ENCODE results near the gene MIDN. TPM values are rescaled to one million over a fixed set of nuclear protein-coding genes. Genes with fewer than 3 reads are reported as not detected.

MIDN gene
- total and polyA plus RNA-seq, 2 donors (not counting 1 experiment from before 2014, with no cell fraction given) = 12.0 to 18.8 TPM

DNA sequence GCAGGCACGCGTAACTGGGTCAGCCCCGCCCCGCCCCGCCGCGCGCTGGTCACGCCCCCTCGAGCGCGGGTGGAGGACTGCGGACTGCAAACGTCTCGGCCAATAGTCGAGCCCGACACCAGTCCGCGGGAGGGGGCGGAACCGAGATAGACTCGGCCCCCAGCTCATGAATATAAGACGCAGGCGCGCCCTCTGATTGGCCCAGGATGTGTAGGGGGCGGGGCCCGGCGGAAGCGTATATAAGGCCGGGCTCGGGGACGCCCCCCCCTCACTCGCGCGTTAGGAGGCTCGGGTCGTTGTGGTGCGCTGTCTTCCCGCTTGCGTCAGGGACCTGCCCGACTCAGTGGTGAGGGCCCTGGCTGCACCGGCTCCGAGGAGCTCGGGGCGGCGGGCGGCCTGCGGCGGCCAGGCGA is 20.7 kb downstream of the MIDN start, which contains the start of gene CIRBP:
TSS of gene CIRBP (plus strand) at position 268 of the 413 bp plus-strand sequence. CDS start 1,602 bp downstream, outside the sequence.
- H3K9ac ChIP-seq (ENCODE audit: insufficient read depth, low read length) = peak within 1 kb of the TSS; percentile 92
- H3K79me2 ChIP-seq (ENCODE audit: control insufficient read depth, insufficient read depth, low read length) = peaks cover 48% of the 10 kb centered on the region
- peak within 1 kb of the TSS; percentile 69 to 89 (median 81) for H3K4me3 ChIP-seq (replicated peaks in 1 of 4; ENCODE audit: control extremely low read depth in 1 of 4, insufficient read depth in 1 of 4, low read depth in 3 of 4, low read length in 4 of 4)
- H2AFZ ChIP-seq (ENCODE audit: low read length) = no peak within 1 kb of the TSS
- peak; percentile 98 to 99 for DNase-seq (ENCODE audit: low read depth in 2 of 2)
- H3K4me1 ChIP-seq (ENCODE audit: control insufficient read depth, extremely low read depth, insufficient read depth, low read length) = peaks cover 44% of the 10 kb centered on the region
- peak within 1 kb of the TSS; percentile 98 for H3K27ac ChIP-seq (ENCODE audit: insufficient read depth, low read length)
- TF ChIP-seq, protein P1, sequence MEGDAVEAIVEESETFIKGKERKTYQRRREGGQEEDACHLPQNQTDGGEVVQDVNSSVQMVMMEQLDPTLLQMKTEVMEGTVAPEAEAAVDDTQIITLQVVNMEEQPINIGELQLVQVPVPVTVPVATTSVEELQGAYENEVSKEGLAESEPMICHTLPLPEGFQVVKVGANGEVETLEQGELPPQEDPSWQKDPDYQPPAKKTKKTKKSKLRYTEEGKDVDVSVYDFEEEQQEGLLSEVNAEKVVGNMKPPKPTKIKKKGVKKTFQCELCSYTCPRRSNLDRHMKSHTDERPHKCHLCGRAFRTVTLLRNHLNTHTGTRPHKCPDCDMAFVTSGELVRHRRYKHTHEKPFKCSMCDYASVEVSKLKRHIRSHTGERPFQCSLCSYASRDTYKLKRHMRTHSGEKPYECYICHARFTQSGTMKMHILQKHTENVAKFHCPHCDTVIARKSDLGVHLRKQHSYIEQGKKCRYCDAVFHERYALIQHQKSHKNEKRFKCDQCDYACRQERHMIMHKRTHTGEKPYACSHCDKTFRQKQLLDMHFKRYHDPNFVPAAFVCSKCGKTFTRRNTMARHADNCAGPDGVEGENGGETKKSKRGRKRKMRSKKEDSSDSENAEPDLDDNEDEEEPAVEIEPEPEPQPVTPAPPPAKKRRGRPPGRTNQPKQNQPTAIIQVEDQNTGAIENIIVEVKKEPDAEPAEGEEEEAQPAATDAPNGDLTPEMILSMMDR (conservative IDR thresholded peaks at IDR 0.05 in 1 of 2, IDR thresholded peaks at IDR 0.05 in 1 of 2; ENCODE audit: low read depth in 1 of 2, low read length in 2 of 2) = no peak
- H4K20me1 ChIP-seq (ENCODE audit: control insufficient read depth, extremely low read depth, insufficient read depth, low read length) = no peaks in the 10 kb centered on the region
- H3K4me2 ChIP-seq (ENCODE audit: extremely low read depth, insufficient read depth, low read length) = peak within 1 kb of the TSS; percentile 99
- peaks cover 25% of the 10 kb centered on the region for H3K36me3 ChIP-seq (ENCODE audit: control insufficient read depth, insufficient read depth, low read length)
- no peaks in the 10 kb centered on the region for H3K27me3 ChIP-seq (ENCODE audit: control insufficient read depth, insufficient read depth, low read length)
- H3K9me3 ChIP-seq (ENCODE audit: control insufficient read depth, insufficient read depth, low read depth, low read length) = no peaks in the 10 kb centered on the region

DNA sequence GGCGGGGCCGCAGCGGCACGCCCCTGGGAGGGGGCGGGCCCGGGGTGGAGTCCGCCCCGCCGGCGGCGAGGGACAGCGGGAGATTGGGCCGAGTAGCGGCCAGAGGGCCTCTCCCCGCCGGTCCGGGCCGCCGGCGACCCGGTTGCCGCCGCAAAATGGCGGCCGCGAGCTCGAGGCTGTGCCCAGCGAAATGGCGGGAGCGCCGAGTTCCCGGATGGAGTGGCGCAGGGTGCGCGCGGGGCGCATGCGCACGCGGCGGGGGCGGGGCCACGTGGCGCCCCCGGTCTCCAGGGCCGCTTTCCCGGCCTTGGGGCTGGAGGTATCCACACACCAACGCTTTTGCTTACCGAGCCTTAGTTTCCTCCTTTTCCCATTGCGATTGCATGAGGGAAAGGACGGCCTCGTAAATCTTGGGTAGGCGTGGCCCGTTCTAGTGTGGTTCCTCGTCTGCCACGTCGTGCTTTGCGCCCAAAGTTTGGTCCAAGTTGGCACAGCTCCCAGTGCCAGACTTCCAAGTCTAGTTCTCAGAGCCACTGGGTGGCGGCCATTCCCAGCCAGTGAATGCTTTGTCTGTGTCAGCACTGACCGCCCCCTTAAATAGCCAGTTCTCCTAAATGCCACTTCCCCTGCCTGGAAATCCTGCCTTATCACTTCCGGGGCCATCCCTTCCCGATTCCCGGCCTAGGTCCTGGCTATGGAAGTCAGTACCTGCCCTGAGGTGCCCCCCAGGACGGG is 21.3 kb downstream of the MIDN start:
- Histone ChIP-seq H2AFZ (ENCODE audit: low read length) (no peak overlapping the region), H3K9me3 (ENCODE audit: control insufficient read depth, insufficient read depth, low read depth, low read length) (no peaks in the 10 kb centered on the region), H3K4me3 (replicated peaks in 1 of 4; ENCODE audit: control extremely low read depth in 1 of 4, insufficient read depth in 1 of 4, low read depth in 3 of 4, low read length in 4 of 4) (peak overlapping the region; percentile 69 to 89 (median 81)), H3K27me3 (ENCODE audit: control insufficient read depth, insufficient read depth, low read length) (no peaks in the 10 kb centered on the region), H3K27ac (ENCODE audit: insufficient read depth, low read length) (peak overlapping the region; percentile 98), H3K4me1 (ENCODE audit: control insufficient read depth, extremely low read depth, insufficient read depth, low read length) (peaks cover 49% of the 10 kb centered on the region), H3K79me2 (ENCODE audit: control insufficient read depth, insufficient read depth, low read length) (peaks cover 53% of the 10 kb centered on the region), H3K9ac (ENCODE audit: insufficient read depth, low read length) (peak overlapping the region; percentile 92), H3K36me3 (ENCODE audit: control insufficient read depth, insufficient read depth, low read length) (peaks cover 31% of the 10 kb centered on the region), H4K20me1 (ENCODE audit: control insufficient read depth, extremely low read depth, insufficient read depth, low read length) (no peaks in the 10 kb centered on the region), H3K4me2 (ENCODE audit: extremely low read depth, insufficient read depth, low read length) (peak overlapping the region; percentile 99)
- DNase-seq (ENCODE audit: low read depth in 2 of 2) = peak; percentile 88 to 91
- no peak for TF ChIP-seq EZH2 (IDR thresholded peaks at IDR 0.05; ENCODE audit: low read length, missing control alignments)
- TF ChIP-seq, protein P1 (conservative IDR thresholded peaks at IDR 0.05 in 1 of 2, IDR thresholded peaks at IDR 0.05 in 1 of 2; ENCODE audit: low read depth in 1 of 2, low read length in 2 of 2) = peak in 1 of 2 donors; percentile 10

DNA sequence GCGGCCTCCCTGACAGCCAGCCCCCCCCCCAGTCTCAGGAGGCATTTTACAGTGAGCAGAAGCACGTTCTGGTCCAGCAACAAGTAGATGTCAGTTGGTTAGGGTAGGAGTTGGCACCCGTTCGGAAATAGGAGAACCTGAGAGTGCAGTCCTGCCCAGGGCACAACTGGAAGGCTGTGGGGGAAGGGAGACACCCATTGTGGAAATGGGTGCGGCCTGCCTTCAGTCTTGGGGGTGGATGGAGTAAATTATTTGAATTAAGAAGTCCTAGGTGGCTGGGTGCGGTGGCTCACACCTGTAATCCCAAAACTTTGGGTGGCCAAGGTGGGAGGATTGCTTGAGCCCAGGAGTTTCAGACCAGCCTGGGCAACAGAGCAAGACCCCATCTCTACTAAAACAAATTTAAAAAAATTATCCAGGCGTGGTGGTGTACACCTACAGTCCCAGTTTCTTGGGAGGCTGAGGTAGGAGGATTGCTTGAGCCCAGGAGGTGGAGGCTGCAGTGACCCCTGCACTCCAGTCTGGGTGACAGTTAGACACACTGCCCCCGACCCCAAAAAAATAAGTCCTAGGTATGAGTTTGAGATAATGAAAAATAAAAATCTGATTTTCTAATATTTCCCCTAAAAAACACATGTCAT is 21.9 kb downstream of the MIDN start:
- Histone ChIP-seq H2AFZ (ENCODE audit: low read length) (no peak overlapping the region), H3K79me2 (ENCODE audit: control insufficient read depth, insufficient read depth, low read length) (peaks cover 53% of the 10 kb centered on the region), H3K36me3 (ENCODE audit: control insufficient read depth, insufficient read depth, low read length) (peaks cover 35% of the 10 kb centered on the region), H4K20me1 (ENCODE audit: control insufficient read depth, extremely low read depth, insufficient read depth, low read length) (no peaks in the 10 kb centered on the region), H3K4me1 (ENCODE audit: control insufficient read depth, extremely low read depth, insufficient read depth, low read length) (peaks cover 46% of the 10 kb centered on the region), H3K27me3 (ENCODE audit: control insufficient read depth, insufficient read depth, low read length) (no peaks in the 10 kb centered on the region), H3K4me3 (replicated peaks in 1 of 4; ENCODE audit: control extremely low read depth in 1 of 4, insufficient read depth in 1 of 4, low read depth in 3 of 4, low read length in 4 of 4) (peak overlapping the region; percentile 69 to 89 (median 81)), H3K9ac (ENCODE audit: insufficient read depth, low read length) (peak overlapping the region; percentile 92), H3K9me3 (ENCODE audit: control insufficient read depth, insufficient read depth, low read depth, low read length) (no peaks in the 10 kb centered on the region), H3K27ac (ENCODE audit: insufficient read depth, low read length) (peak overlapping the region; percentile 98), H3K4me2 (ENCODE audit: extremely low read depth, insufficient read depth, low read length) (peak overlapping the region; percentile 99)
- no peak for DNase-seq (ENCODE audit: low read depth in 2 of 2)
- TF ChIP-seq EZH2 (IDR thresholded peaks at IDR 0.05; ENCODE audit: low read length, missing control alignments) = no peak
- TF ChIP-seq, protein P1 (conservative IDR thresholded peaks at IDR 0.05 in 1 of 2, IDR thresholded peaks at IDR 0.05 in 1 of 2; ENCODE audit: low read depth in 1 of 2, low read length in 2 of 2) = no peak
